Bronchial epithelial cell (primary cell): ENCODE results near the gene CEACAM16. TPM values are rescaled to one million over a fixed set of nuclear protein-coding genes. Genes with fewer than 3 reads are reported as not detected.
A peak's percentile ranks its signal among the peaks of the same experiment; 100 is the strongest.

ENCODE experiments used
- DNase-seq: peaks from one replicate; pipeline ENCODE4 v3.0.0-alpha.2; 2010; ENCODE audit warnings: low read depth
- FAIRE-seq: peaks from 2 replicates; lab custom pipeline; 2011; peaks lifted over from hg19 to GRCh38; lab: Jason Lieb, UNC
- H3K27me3 ChIP-seq: 2 replicates; pipeline ENCODE4 v1.5.1; 2011; ENCODE audit warnings: low read length; ENCODE audit not compliant: control insufficient read depth, insufficient read depth
- H3K36me3 ChIP-seq: 2 replicates; pipeline ENCODE4 v1.5.1; 2011; ENCODE audit warnings: low read length; ENCODE audit not compliant: control insufficient read depth, insufficient read depth
- H3K4me3 ChIP-seq: 2 replicates; pipeline ENCODE4 v1.5.1; 2011; ENCODE audit warnings: mild to moderate bottlenecking, low read depth, low read length, control low read depth
- total RNA-seq: library from RNA; depleted of rRNA; stranded (reverse); fragments of >200 nt; gene quantifications from 2 replicates; pipeline ENCODE4 v1.2.1, GENCODE V29; 2014
- TF ChIP-seq, protein P1 (sequence below): IDR thresholded peaks from 2 replicates; pipeline ENCODE4 v1.5.1; 2011; ENCODE audit warnings: mild to moderate bottlenecking, moderate library complexity, low read length, control low read depth, inconsistent platforms; ENCODE audit not compliant: insufficient read depth, severe bottlenecking

CEACAM16 gene
- total RNA-seq, 1 donor from 2014 or later = not detected

DNA sequence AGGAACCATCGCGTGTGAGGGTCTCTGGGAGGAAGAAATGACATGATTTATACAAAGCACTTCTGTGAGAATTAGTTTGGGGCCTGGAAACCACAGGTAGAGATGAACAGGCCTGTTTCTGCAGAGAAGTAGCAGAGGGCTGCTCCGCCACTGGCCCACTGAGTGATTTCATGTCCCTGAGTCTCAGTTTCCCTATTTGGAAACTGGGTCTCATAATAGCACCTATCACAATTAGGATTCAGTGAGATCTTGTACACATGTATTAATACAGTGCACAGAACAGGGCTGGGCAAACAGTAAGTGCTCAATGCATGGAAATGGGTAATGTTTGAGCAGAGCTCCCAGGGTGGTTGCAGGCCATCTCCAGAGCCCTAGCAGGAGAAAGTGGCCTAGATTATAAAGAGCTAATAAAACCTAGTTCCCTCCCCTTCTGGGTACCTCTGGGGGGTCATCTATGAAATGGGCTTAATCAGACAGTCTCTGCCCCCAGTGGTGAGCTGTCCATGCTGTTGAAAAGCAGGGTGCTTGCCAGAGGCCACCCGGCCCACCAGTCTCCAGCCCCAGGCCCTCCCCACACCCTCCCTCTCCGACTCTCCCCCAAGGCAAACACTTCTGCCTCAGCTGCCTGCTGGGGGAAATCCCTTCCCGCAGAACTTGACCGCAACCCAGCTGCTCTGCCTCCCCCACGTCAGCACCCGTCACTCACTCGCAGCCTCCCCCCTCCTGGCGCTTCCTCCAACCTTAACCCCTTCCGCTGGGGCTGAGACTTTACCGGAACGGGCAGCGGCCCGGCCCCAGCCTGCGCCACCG, 54.1 kb downstream of the CEACAM16 start:
- peak overlapping the region; percentile 29 for H3K4me3 ChIP-seq
- peaks cover 33% of the 10 kb centered on the region for H3K36me3 ChIP-seq
- FAIRE-seq (no peak), DNase-seq (peak; percentile 90)
- TF ChIP-seq, protein P1, sequence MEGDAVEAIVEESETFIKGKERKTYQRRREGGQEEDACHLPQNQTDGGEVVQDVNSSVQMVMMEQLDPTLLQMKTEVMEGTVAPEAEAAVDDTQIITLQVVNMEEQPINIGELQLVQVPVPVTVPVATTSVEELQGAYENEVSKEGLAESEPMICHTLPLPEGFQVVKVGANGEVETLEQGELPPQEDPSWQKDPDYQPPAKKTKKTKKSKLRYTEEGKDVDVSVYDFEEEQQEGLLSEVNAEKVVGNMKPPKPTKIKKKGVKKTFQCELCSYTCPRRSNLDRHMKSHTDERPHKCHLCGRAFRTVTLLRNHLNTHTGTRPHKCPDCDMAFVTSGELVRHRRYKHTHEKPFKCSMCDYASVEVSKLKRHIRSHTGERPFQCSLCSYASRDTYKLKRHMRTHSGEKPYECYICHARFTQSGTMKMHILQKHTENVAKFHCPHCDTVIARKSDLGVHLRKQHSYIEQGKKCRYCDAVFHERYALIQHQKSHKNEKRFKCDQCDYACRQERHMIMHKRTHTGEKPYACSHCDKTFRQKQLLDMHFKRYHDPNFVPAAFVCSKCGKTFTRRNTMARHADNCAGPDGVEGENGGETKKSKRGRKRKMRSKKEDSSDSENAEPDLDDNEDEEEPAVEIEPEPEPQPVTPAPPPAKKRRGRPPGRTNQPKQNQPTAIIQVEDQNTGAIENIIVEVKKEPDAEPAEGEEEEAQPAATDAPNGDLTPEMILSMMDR = no peak
- H3K27me3 ChIP-seq = no peaks in the 10 kb centered on the region

DNA sequence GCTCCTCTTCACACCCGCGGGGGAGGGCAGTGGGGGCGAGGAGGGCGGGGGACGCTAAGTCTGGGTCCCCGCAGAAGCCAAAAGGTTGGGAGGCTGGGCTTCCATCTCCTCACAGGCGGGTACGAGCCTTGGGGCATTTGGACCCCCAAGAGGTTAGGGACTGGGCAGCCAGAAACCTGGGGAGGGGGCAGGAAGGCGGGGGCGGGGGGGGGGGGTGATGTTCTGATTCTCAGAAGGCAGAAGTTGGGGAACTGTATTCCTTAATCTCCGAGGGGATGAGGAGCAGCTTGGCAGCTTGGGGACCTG, 54.6 kb downstream of the CEACAM16 start:
- no peak for FAIRE-seq
- Histone ChIP-seq H3K36me3 (peaks cover 38% of the 10 kb centered on the region), H3K27me3 (no peaks in the 10 kb centered on the region), H3K4me3 (peak overlapping the region; percentile 29)
- TF ChIP-seq, protein P1 = no peak
- no peak for DNase-seq

DNA sequence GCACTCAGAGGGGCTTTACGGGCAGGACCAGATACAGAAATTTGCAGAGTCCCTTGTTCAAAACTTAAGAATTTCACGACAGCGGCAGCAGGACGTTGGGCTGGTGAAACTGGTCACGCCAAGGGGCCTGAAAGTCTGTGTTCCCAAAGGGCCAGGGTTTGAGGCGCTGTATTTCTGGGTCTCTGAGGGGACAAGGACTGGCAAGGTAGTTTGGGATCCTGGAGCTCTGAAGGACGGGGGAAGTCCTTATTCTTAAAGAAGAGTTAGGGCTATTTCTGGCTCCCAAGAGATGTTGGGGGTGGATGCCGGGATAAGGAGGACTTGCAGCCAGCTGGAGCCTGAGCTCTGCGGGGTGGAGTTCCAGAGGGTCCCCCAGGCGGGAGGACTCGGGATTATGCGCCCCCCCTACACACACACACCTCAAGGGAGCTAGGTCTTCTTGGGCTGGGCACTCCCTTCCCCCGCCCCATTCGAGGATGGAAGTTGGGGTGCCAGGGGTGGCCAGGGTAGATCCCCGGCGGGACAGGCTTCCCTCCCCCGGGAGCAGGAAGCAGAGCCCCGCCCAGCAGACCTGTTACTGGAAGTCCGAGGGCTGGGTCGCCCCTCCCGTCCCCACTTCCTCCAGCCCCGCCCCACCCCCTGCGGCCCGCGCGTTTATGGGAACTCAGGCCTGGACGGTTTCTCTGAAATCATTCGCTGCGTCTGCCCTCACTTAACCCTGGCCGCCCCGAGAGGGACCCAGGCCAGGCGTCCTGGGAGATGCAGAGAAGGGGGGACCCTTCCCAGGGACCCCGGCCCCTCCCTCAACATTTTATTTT, 55.2 kb downstream of the CEACAM16 start:
- Histone ChIP-seq H3K27me3 (no peaks in the 10 kb centered on the region), H3K36me3 (peaks cover 40% of the 10 kb centered on the region), H3K4me3 (peak overlapping the region; percentile 29)
- FAIRE-seq (no peak), DNase-seq (peak; percentile 71)
- TF ChIP-seq, protein P1 = no peak

DNA sequence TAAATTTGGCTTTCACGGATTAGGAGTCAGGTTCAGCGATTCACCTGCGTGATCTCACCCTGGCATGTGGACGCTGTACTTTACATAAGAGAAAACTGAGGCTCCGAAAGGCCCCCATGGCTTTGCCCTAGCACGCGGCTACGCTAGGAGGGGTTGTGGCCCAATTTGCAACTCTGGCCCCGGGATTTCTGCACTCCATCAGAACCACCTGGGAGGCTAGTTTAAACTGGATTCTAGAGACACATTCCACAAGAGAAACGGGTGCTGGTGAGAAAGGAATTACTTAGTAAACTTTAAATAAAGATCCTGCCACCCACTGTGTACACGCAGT, 55.8 kb downstream of the CEACAM16 start:
- peaks cover 41% of the 10 kb centered on the region for H3K36me3 ChIP-seq
- H3K4me3 ChIP-seq = no peak overlapping the region
- FAIRE-seq (no peak), DNase-seq (no peak)
- TF ChIP-seq, protein P1 = no peak
- H3K27me3 ChIP-seq = no peaks in the 10 kb centered on the region

DNA sequence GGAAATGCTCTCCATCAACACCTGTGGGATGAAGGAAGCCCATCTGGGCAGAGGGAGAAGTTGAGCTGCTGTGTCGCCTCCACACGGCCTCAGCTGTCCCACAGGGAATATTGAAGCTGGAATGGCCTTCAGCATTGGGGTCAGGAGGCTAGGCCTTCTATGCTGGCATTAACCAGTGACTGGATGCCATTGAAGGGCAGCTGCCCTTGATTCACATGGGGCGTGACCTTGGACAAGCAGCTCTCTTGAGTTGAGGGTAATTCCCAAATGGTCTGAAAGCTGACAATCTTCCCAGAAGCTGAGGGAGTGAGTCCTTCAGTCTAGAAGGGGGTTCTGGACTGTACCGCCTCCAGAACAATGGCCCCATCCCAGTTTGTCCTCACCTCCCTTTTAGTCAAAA, 56.3 kb downstream of the CEACAM16 start:
- Histone ChIP-seq H3K27me3 (no peaks in the 10 kb centered on the region), H3K4me3 (no peak overlapping the region), H3K36me3 (peaks cover 43% of the 10 kb centered on the region)
- no peak for DNase-seq
- no peak for FAIRE-seq
- TF ChIP-seq, protein P1 = no peak
